HL-60 (cell line): ENCODE measurements around the gene EPC1.

Source experiments
- GABPA ChIP-seq: IDR thresholded peaks from 2 replicates; pipeline ENCODE4 v1.6.1; 2012; ENCODE audit warnings: low read depth
- POLR2AphosphoS5 ChIP-seq: IDR thresholded peaks from 2 replicates; pipeline ENCODE4 v1.6.1; 2012; ENCODE audit warnings: low read depth
- SPI1 ChIP-seq: IDR thresholded peaks from 2 replicates; pipeline ENCODE4 v1.6.1; 2012; ENCODE audit warnings: low read depth, mild to moderate bottlenecking, borderline replicate concordance
- TF ChIP-seq, protein P1 (sequence below): IDR thresholded peaks from one replicate; pipeline ENCODE4 v1.5.1; 2011; ENCODE audit warnings: low read length, control low read depth, inconsistent platforms; ENCODE audit not compliant: insufficient read depth
- TF ChIP-seq, protein P2 (sequence below): IDR thresholded peaks from 2 replicates; pipeline ENCODE4 v1.6.1; 2012; ENCODE audit warnings: low read depth; ENCODE audit not compliant: insufficient replicate concordance

- TF ChIP-seq, protein P1, sequence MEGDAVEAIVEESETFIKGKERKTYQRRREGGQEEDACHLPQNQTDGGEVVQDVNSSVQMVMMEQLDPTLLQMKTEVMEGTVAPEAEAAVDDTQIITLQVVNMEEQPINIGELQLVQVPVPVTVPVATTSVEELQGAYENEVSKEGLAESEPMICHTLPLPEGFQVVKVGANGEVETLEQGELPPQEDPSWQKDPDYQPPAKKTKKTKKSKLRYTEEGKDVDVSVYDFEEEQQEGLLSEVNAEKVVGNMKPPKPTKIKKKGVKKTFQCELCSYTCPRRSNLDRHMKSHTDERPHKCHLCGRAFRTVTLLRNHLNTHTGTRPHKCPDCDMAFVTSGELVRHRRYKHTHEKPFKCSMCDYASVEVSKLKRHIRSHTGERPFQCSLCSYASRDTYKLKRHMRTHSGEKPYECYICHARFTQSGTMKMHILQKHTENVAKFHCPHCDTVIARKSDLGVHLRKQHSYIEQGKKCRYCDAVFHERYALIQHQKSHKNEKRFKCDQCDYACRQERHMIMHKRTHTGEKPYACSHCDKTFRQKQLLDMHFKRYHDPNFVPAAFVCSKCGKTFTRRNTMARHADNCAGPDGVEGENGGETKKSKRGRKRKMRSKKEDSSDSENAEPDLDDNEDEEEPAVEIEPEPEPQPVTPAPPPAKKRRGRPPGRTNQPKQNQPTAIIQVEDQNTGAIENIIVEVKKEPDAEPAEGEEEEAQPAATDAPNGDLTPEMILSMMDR, result no peak
- TF ChIP-seq POLR2AphosphoS5, result no peak
- TF ChIP-seq, protein P2, sequence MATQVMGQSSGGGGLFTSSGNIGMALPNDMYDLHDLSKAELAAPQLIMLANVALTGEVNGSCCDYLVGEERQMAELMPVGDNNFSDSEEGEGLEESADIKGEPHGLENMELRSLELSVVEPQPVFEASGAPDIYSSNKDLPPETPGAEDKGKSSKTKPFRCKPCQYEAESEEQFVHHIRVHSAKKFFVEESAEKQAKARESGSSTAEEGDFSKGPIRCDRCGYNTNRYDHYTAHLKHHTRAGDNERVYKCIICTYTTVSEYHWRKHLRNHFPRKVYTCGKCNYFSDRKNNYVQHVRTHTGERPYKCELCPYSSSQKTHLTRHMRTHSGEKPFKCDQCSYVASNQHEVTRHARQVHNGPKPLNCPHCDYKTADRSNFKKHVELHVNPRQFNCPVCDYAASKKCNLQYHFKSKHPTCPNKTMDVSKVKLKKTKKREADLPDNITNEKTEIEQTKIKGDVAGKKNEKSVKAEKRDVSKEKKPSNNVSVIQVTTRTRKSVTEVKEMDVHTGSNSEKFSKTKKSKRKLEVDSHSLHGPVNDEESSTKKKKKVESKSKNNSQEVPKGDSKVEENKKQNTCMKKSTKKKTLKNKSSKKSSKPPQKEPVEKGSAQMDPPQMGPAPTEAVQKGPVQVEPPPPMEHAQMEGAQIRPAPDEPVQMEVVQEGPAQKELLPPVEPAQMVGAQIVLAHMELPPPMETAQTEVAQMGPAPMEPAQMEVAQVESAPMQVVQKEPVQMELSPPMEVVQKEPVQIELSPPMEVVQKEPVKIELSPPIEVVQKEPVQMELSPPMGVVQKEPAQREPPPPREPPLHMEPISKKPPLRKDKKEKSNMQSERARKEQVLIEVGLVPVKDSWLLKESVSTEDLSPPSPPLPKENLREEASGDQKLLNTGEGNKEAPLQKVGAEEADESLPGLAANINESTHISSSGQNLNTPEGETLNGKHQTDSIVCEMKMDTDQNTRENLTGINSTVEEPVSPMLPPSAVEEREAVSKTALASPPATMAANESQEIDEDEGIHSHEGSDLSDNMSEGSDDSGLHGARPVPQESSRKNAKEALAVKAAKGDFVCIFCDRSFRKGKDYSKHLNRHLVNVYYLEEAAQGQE, result no peak
- TF ChIP-seq GABPA, result no peak
- TF ChIP-seq SPI1, result no peak
Observed at GRCh38 chr10:32330214-32330613, 16.7 kb downstream of the EPC1 start.
